Mucosa of rectum (tissue), 2 donors: ENCODE data around the gene NRCAM.

ENCODE experiments used
- H3K27ac ChIP-seq, 2 donors: one replicate each; pipeline ENCODE4 v1.7.0; 2013; ENCODE audit warnings: inconsistent platforms in 2 of 2, low read depth in 2 of 2, low read length in 2 of 2
- H3K27me3 ChIP-seq, 2 donors: one replicate each; pipeline ENCODE4 v1.7.0; 2013; ENCODE audit warnings: low read length in 2 of 2; ENCODE audit not compliant: control insufficient read depth in 2 of 2, insufficient read depth in 2 of 2
- H3K36me3 ChIP-seq, 2 donors: one replicate each; pipeline ENCODE4 v1.7.0; 2013; ENCODE audit warnings: low read length in 2 of 2; ENCODE audit not compliant: control insufficient read depth in 2 of 2, insufficient read depth in 2 of 2
- H3K4me1 ChIP-seq, 2 donors: one replicate each; pipeline ENCODE4 v1.7.0; 2013; ENCODE audit warnings: low read length in 2 of 2, mild to moderate bottlenecking in 1 of 2; ENCODE audit not compliant: control insufficient read depth in 2 of 2, insufficient read depth in 2 of 2
- H3K4me3 ChIP-seq, 2 donors: one replicate each; pipeline ENCODE4 v1.7.0; 2013; ENCODE audit warnings: low read length in 2 of 2
- H3K9ac ChIP-seq, 2 donors: one replicate each; pipeline ENCODE4 v1.7.0; 2013; ENCODE audit warnings: low read length in 2 of 2, low read depth in 1 of 2, mild to moderate bottlenecking in 1 of 2
- H3K9me3 ChIP-seq, 2 donors: one replicate each; pipeline ENCODE4 v1.7.0; 2013; ENCODE audit warnings: low read length in 2 of 2; ENCODE audit not compliant: control insufficient read depth in 2 of 2
- donor health status: healthy.
- donor health status: Normal muscosa, but diverticular disease.

NRCAM gene

GRCh38 chr7:108417144-108417543 is 39.1 kb downstream of the NRCAM start:
- Histone ChIP-seq H3K4me3 (no peak overlapping the region), H3K27me3 (no peaks in the 10 kb centered on the region), H3K9ac (no peak overlapping the region), H3K4me1 (no peaks in the 10 kb centered on the region), H3K36me3 (no peaks in the 10 kb centered on the region), H3K9me3 (no peaks in the 10 kb centered on the region), H3K27ac (no peak overlapping the region)

GRCh38 chr7:108415821-108416536 is 40.3 kb downstream of the NRCAM start:
- no peak overlapping the region for H3K9ac ChIP-seq
- no peaks in the 10 kb centered on the region for H3K36me3 ChIP-seq
- no peak overlapping the region for H3K4me3 ChIP-seq
- no peak overlapping the region for H3K27ac ChIP-seq
- no peaks in the 10 kb centered on the region for H3K4me1 ChIP-seq
- H3K27me3 ChIP-seq = no peaks in the 10 kb centered on the region
- H3K9me3 ChIP-seq = no peaks in the 10 kb centered on the region

GRCh38 chr7:108415084-108415483 is 41.2 kb downstream of the NRCAM start:
- H3K9ac ChIP-seq = no peak overlapping the region
- no peak overlapping the region for H3K4me3 ChIP-seq
- H3K27me3 ChIP-seq = no peaks in the 10 kb centered on the region
- H3K36me3 ChIP-seq = no peaks in the 10 kb centered on the region
- H3K4me1 ChIP-seq = no peaks in the 10 kb centered on the region
- H3K9me3 ChIP-seq = no peaks in the 10 kb centered on the region
- no peak overlapping the region for H3K27ac ChIP-seq

- Histone ChIP-seq H3K4me3 (no peak overlapping the region), H3K27ac (no peak overlapping the region), H3K4me1 (no peaks in the 10 kb centered on the region), H3K36me3 (no peaks in the 10 kb centered on the region), H3K9ac (no peak overlapping the region), H3K9me3 (no peaks in the 10 kb centered on the region), H3K27me3 (no peaks in the 10 kb centered on the region)
Measured at GRCh38 chr7:108413782-108414492, 42.3 kb downstream of the NRCAM start.

GRCh38 chr7:108413337-108413736 is 42.9 kb downstream of the NRCAM start:
- Histone ChIP-seq H3K27ac (no peak overlapping the region), H3K9ac (no peak overlapping the region), H3K4me3 (no peak overlapping the region), H3K27me3 (no peaks in the 10 kb centered on the region), H3K9me3 (no peaks in the 10 kb centered on the region), H3K4me1 (no peaks in the 10 kb centered on the region), H3K36me3 (no peaks in the 10 kb centered on the region)

GRCh38 chr7:108409146-108409545 is 47.1 kb downstream of the NRCAM start:
- Histone ChIP-seq H3K9me3 (no peaks in the 10 kb centered on the region), H3K27me3 (no peaks in the 10 kb centered on the region), H3K4me3 (no peak overlapping the region), H3K4me1 (no peaks in the 10 kb centered on the region), H3K36me3 (no peaks in the 10 kb centered on the region), H3K27ac (no peak overlapping the region), H3K9ac (no peak overlapping the region)

GRCh38 chr7:108408296-108408991 is 47.8 kb downstream of the NRCAM start:
- Histone ChIP-seq H3K9ac (no peak overlapping the region), H3K9me3 (no peaks in the 10 kb centered on the region), H3K36me3 (no peaks in the 10 kb centered on the region), H3K4me3 (no peak overlapping the region), H3K27ac (no peak overlapping the region), H3K27me3 (no peaks in the 10 kb centered on the region), H3K4me1 (no peaks in the 10 kb centered on the region)

- Histone ChIP-seq H3K9ac (no peak overlapping the region), H3K4me3 (no peak overlapping the region), H3K27ac (no peak overlapping the region), H3K9me3 (no peaks in the 10 kb centered on the region), H3K27me3 (no peaks in the 10 kb centered on the region), H3K4me1 (no peaks in the 10 kb centered on the region), H3K36me3 (no peaks in the 10 kb centered on the region)
Measured at GRCh38 chr7:108407676-108408075, 48.6 kb downstream of the NRCAM start.

GRCh38 chr7:108406222-108406890 is 49.9 kb downstream of the NRCAM start:
- Histone ChIP-seq H3K4me1 (no peaks in the 10 kb centered on the region), H3K27me3 (no peaks in the 10 kb centered on the region), H3K36me3 (no peaks in the 10 kb centered on the region), H3K9ac (no peak overlapping the region), H3K4me3 (no peak overlapping the region), H3K9me3 (no peaks in the 10 kb centered on the region), H3K27ac (no peak overlapping the region)
